Adipocyte (in vitro differentiated cells): Measurements from ENCODE around the gene FAM200A.
"Not testable (repeated sequence)": the region's sequence is repeated elsewhere in the genome, so short reads cannot be mapped to it uniquely, and the experiment has no call there.

Experiments used
- DNase-seq: peaks from one replicate; pipeline ENCODE4 v3.0.0-alpha.2; 2015; ENCODE audit warnings: low read depth
- H3K27me3 ChIP-seq: replicated peaks from 2 replicates; pipeline ENCODE4 v1.7.0; 2013; ENCODE audit warnings: mild to moderate bottlenecking, low read length, moderate library complexity; ENCODE audit not compliant: control insufficient read depth, insufficient read depth
- H3K36me3 ChIP-seq: 2 replicates; pipeline ENCODE4 v1.7.0; 2013; ENCODE audit warnings: low read length, mild to moderate bottlenecking, moderate library complexity; ENCODE audit not compliant: control insufficient read depth, insufficient read depth, severe bottlenecking
- H3K4me1 ChIP-seq: 2 replicates; pipeline ENCODE4 v1.7.0; 2013; ENCODE audit warnings: mild to moderate bottlenecking, low read length, moderate library complexity; ENCODE audit not compliant: control insufficient read depth, insufficient read depth
- H3K4me3 ChIP-seq: 2 replicates; pipeline ENCODE4 v1.7.0; 2013; ENCODE audit warnings: mild to moderate bottlenecking, low read length, moderate library complexity
- H3K9ac ChIP-seq: 2 replicates; pipeline ENCODE4 v1.7.0; 2013; ENCODE audit warnings: mild to moderate bottlenecking, low read length, moderate library complexity
- H3K9me3 ChIP-seq: 2 replicates; pipeline ENCODE4 v1.7.0; 2013; ENCODE audit warnings: mild to moderate bottlenecking, low read length, moderate library complexity; ENCODE audit not compliant: control insufficient read depth

FAM200A gene

DNA sequence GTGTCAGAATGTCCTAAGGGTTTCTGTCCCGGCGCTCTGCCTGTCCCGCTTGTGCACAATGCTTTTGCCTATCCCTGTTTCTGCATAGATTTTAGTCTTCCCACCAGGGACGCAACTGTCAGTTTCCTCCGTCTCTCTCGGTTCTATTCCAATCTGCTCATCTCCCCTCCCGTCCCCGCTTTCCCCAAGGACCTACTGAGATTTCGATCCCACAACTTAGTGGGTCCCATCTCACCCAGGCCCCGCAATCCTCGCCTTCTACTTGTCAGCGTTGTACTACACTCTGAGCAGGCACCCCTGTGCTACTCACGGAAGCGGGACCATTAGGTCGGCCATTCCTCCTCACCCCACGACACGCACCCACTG is 6.0 kb upstream of the FAM200A start:
- Histone ChIP-seq H3K27me3 (no peaks in the 10 kb centered on the region), H3K4me1 (peaks cover 45% of the 10 kb centered on the region), H3K9ac (peak overlapping the region; percentile 100), H3K4me3 (peak overlapping the region; percentile 90), H3K36me3 (peaks cover 31% of the 10 kb centered on the region), H3K9me3 (no peaks in the 10 kb centered on the region)
- DNase-seq, result no peak

DNA sequence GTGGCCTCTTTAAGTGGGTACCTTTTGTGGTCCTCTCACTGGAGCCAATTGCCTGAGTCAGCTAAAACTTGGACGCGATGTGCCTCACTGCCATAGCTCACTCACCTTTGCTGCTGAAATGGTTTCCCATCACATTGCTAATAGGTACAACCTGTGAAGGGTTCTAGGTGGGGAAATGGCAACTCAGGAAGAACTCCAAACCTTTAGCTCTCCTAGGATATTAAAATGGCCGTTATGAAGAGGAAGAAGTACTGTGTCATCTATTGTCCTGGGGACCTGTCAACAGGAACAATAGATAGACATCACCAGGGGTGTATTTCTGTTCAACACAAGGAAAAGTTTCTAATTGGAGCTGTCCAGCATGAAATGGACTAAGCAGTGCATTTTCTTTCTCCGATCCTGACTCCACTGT is 5.3 kb upstream of the FAM200A start:
- Histone ChIP-seq H3K27me3 (no peaks in the 10 kb centered on the region), H3K4me3 (peak overlapping the region; percentile 90), H3K9ac (peak overlapping the region; percentile 100), H3K9me3 (no peaks in the 10 kb centered on the region), H3K36me3 (peaks cover 25% of the 10 kb centered on the region), H3K4me1 (peaks cover 44% of the 10 kb centered on the region)
- DNase-seq, result peak; percentile 30

GRCh38 chr7:99554939-99555338 is 3.0 kb upstream of the FAM200A start:
- no peak overlapping the region for H3K9ac ChIP-seq
- peaks cover 25% of the 10 kb centered on the region for H3K4me1 ChIP-seq
- no peaks in the 10 kb centered on the region for H3K9me3 ChIP-seq
- H3K27me3 ChIP-seq, result no peaks in the 10 kb centered on the region
- no peak overlapping the region for H3K4me3 ChIP-seq
- DNase-seq, result no peak
- peaks cover 5% of the 10 kb centered on the region for H3K36me3 ChIP-seq

GRCh38 chr7:99553039-99553438 is 1.1 kb upstream of the FAM200A start:
- Histone ChIP-seq H3K9me3 (no peaks in the 10 kb centered on the region), H3K27me3 (no peaks in the 10 kb centered on the region), H3K4me1 (peaks cover 18% of the 10 kb centered on the region), H3K4me3 (no peak overlapping the region), H3K36me3 (peaks cover 11% of the 10 kb centered on the region), H3K9ac (no peak overlapping the region)
- no peak for DNase-seq

DNA sequence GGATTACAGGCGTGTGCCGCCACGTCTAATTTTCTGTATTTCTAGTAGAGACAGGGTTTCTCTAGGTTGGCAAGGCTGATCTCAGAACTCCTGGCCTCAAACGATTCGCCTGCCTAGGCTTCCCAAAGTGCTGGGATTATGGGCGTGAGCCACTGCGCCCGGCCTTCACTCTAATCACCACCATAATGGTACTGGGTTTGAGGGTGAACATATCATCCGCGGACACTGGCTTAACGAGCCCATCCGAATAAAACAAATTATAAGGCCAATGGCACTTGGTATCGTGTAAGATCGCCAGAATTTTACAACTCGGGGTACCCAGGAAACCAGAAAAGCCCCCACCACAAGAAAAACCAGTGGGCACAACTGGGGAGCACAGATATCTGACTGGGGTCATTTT is 580 bp downstream of the FAM200A start:
- peaks cover 9% of the 10 kb centered on the region for H3K4me1 ChIP-seq
- peaks cover 9% of the 10 kb centered on the region for H3K9me3 ChIP-seq
- H3K27me3 ChIP-seq, result no peaks in the 10 kb centered on the region
- DNase-seq, result peak; percentile 26
- H3K9ac ChIP-seq, result peak overlapping the region; percentile 99
- peaks cover 22% of the 10 kb centered on the region for H3K36me3 ChIP-seq
- H3K4me3 ChIP-seq, result peak overlapping the region; percentile 99

GRCh38 chr7:99549545-99549944 is 2.4 kb downstream of the FAM200A start:
- not testable (repeated sequence) for H3K9me3 ChIP-seq, H3K4me1 ChIP-seq, H3K9ac ChIP-seq, H3K27me3 ChIP-seq, DNase-seq, H3K4me3 ChIP-seq
- peaks cover 17% of the 10 kb centered on the region for H3K36me3 ChIP-seq

DNA sequence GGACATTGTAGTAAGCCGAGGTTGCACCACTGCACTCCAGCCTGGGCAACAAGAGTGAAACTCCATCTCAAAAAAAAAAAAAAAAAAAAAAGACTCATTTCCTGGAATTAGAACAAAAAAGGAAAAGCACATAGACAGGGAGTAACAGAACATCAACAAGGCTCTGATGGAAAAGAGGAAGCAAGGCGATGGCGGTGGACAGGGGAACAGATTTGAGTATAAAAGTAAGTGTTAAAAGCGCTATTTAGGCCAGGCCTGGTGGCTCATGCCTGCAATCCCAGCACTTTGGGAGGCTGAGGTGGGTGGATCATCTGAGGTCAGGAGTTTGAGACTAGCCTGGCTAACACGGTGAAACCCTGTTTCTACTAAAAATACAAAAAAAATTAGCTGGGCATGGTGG is 6.6 kb downstream of the FAM200A start:
- H3K9ac ChIP-seq, H3K4me1 ChIP-seq, DNase-seq, H3K27me3 ChIP-seq, H3K4me3 ChIP-seq: not testable (repeated sequence)
- Histone ChIP-seq H3K36me3 (peaks cover 17% of the 10 kb centered on the region), H3K9me3 (peaks cover 28% of the 10 kb centered on the region)

DNA sequence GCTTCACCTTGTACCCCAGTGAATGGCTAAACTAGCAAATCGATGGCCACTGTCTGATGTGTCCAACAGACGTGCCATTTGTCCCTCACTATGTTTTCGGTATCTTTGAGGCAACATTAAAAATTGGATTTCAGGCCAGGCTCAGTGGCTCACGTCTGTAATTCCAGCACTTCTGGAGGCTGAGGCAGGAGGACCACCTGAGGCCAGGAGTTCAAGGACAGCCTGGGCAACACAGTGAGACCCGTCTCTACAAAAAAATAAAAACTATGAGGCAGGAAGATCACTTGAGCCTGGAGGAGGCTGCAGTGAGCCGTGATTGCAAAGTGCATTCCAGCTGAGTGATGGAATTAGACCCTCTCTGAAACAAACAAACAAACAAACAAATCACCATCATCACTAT is 8.0 kb downstream of the FAM200A start:
- no peak overlapping the region for H3K9ac ChIP-seq

GRCh38 chr7:99543081-99543671 is 8.7 kb downstream of the FAM200A start:
- H3K4me3 ChIP-seq, result no peak overlapping the region
- H3K9me3 ChIP-seq, result peaks cover 42% of the 10 kb centered on the region
- no peaks in the 10 kb centered on the region for H3K4me1 ChIP-seq
- H3K9ac ChIP-seq, result no peak overlapping the region
- H3K27me3 ChIP-seq, result no peaks in the 10 kb centered on the region
- peaks cover 12% of the 10 kb centered on the region for H3K36me3 ChIP-seq
- no peak for DNase-seq

More for the DNA sequence above, 8.0 kb downstream of the FAM200A start:
- no peak for DNase-seq
- no peaks in the 10 kb centered on the region for H3K4me1 ChIP-seq
- peaks cover 38% of the 10 kb centered on the region for H3K9me3 ChIP-seq
- no peak overlapping the region for H3K4me3 ChIP-seq
- H3K27me3 ChIP-seq, result no peaks in the 10 kb centered on the region
- H3K36me3 ChIP-seq, result peaks cover 17% of the 10 kb centered on the region

- Histone ChIP-seq H3K4me1 (no peaks in the 10 kb centered on the region), H3K4me3 (peak overlapping the region; percentile 17), H3K9me3 (peaks cover 38% of the 10 kb centered on the region), H3K27me3 (no peaks in the 10 kb centered on the region), H3K36me3 (no peaks in the 10 kb centered on the region), H3K9ac (no peak overlapping the region)
- DNase-seq, result no peak
Observed at GRCh38 chr7:99541212-99541611, 10.7 kb downstream of the FAM200A start.

DNA sequence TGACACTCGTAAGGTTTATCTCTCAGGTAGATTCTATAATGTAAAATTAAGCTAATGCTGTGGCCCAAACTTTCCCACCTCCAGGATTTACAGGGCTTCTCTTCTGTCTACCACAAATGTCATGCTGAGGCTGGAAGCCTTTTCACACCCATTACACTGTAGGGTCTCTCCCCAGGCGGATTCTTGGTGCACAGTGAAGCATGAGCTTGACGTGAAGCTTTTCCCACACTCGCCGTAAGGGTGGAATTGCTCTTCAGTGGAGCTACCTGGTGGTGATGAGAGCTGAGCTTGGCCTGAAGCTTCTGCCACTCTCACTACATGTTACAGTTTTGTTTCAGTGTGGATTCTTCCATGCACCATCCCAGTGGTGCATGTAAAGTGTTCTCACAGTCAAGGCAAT is 11.4 kb downstream of the FAM200A start:
- DNase-seq, result no peak
- Histone ChIP-seq H3K9ac (no peak overlapping the region), H3K36me3 (no peaks in the 10 kb centered on the region), H3K9me3 (peaks cover 41% of the 10 kb centered on the region), H3K27me3 (no peaks in the 10 kb centered on the region), H3K4me3 (peak overlapping the region; percentile 0), H3K4me1 (no peaks in the 10 kb centered on the region)

DNA sequence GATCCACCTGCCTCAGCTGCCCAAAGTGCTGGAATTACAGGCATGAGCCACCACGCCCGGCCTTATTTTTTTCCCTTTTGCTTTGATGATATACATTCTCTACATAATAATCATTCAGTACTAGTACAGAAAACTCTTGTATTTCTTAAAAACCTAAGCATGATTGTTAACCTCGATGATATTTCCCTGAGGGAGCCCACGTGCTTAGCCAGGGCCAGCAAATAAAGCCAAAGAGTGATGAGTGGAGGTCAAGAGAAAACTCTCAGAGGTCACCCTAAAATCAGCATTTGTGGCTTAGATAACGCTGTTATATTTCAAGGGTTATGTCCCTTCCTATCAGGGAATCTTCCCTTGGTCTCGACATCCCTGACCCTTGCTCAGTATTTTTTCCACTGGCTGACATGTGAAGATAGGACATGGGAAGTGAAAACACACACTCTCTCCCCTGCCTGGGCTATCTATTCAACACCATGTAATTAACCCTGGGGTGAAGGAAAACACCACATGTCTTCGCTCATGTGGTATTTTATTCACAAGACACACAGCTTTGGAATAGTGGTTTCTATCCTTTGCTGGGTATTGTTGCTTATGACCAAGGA is 12.6 kb downstream of the FAM200A start:
- Histone ChIP-seq H3K4me1 (no peaks in the 10 kb centered on the region), H3K4me3 (no peak overlapping the region), H3K27me3 (no peaks in the 10 kb centered on the region), H3K9ac (no peak overlapping the region), H3K9me3 (peaks cover 50% of the 10 kb centered on the region), H3K36me3 (no peaks in the 10 kb centered on the region)
- DNase-seq, result no peak
